ENCODE results near the gene EPS8.

- TF ChIP-seq, protein P1, sequence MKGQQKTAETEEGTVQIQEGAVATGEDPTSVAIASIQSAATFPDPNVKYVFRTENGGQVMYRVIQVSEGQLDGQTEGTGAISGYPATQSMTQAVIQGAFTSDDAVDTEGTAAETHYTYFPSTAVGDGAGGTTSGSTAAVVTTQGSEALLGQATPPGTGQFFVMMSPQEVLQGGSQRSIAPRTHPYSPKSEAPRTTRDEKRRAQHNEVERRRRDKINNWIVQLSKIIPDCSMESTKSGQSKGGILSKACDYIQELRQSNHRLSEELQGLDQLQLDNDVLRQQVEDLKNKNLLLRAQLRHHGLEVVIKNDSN (CRISPR knock-in tag; IDR thresholded peaks at IDR 0.05): no peak
- TF ChIP-seq ETV6 (CRISPR knock-in tag; IDR thresholded peaks at IDR 0.05) (no peak), CTCF (IDR thresholded peaks at IDR 0.05) (no peak)
- TF ChIP-seq, protein P2, sequence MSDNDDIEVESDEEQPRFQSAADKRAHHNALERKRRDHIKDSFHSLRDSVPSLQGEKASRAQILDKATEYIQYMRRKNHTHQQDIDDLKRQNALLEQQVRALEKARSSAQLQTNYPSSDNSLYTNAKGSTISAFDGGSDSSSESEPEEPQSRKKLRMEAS (CRISPR knock-in tag; IDR thresholded peaks at IDR 0.05): no peak
Measured at GRCh38 chr12:15712823-15713660, 76.1 kb downstream of the EPS8 start.
